DMS79 (cell line): ENCODE data around the gene SGIP1.
A peak's percentile ranks its signal among the peaks of the same experiment; 100 is the strongest.

Experiments
- DNase-seq: peaks from one replicate; lab custom pipeline; 2025; lab: John Stamatoyannopoulos, UW

Gene SGIP1

DNA sequence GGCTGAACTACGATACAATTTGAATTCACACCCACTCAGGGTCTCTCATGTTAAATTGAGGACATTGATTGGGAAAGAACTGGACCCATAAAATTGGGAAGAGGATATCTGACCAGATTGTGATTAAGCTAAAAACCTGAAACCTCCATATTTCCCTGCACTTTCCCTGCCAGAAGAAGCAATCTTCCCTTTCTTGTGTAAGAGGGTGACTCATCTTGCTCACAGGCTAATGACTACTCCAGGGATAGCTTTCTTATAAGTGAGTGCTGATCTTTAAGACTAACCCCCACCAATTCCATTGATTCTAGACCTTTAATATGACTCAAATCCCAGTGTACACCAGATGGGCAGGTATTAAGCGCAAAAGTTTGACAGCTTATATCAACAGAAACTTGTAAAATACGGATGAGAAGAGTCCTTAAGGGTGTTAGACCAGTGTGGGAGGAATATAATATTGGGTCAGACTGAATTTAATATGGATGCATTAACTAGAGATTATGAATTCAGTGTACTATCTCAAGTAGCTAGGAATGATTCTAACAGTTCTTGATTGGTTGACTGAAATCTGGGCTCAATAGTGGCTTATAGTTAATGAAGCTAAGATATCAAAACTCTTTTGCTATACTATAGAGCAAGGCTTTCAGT is 12.1 kb upstream of the SGIP1 start:
- no peak for DNase-seq

- DNase-seq, result no peak
Observed at GRCh38 chr1:66523562-66523961, 10.4 kb upstream of the SGIP1 start.

DNA sequence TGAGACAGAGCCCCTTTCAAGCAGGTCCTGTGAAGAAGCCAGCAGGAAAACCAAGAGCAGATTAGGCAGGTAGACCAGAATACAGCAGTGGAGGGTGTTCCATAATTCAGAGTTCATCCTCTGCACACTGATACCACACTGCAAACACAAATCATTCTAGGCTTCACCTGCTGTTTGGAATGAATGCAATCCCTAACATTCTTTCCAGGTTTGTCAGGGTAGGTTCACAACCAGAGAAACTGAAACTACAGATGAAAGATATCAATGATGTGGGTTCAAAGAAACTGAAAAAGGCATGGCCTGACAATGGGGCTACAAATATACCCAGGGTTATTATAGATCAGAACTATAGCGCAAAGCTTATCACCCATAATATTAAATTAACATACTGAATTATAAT is 8.9 kb upstream of the SGIP1 start:
- no peak for DNase-seq

DNA sequence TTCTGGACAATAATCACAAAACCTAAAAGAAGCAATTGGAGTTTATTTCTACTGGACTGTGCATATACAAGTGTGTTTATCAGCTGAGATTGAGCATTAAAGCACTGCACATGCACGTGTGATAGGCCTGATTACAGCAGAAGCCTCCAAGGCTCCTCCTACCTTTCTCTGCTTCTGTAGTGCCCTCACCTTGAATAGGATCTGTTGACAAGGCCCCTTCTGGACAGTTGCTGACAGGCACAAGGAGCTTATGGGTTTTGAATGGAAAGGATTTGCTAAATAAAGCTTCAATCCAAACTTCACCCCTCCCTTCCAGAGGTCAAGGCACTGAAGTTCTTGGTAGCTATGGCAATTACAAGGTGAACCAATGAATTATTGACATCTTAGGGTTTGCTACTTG is 7.9 kb upstream of the SGIP1 start:
- DNase-seq, result no peak

DNA sequence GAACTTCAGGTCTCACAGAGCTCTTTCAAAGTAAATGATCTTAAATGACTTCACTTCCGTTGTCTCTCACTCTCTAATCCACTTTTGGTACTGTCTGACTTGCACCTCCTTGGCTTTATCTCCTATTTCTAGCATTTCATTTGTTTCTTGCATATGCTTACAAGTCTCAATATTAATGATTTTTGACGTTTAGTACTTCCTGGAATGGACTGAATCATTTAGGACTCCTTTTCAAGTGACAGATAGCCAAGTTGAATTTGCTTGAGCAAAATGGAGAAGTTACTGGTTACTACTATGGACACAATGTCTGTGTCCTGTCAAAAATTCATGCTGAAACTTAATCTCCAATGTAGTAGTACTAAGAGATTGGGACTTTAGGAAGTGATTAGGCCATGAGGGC is 7.0 kb upstream of the SGIP1 start:
- DNase-seq, result no peak

DNA sequence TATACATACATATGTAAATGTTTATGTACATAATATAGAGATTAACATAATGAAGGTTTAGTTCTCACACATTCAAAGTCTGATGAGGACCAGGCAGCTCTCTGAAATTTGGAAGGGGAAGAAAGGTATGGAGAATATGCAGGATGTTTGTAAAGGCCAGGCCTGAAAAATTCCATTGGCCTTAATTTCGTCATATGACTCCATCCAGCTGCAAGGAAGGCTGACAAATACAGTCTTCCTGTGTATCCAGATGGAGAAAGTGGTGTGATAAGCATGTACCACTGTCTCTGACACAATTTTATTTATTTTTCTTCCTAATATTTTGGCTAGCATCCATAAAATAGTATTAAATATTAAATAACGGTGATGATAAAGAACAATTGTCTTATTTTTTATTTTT is 6.3 kb upstream of the SGIP1 start:
- no peak for DNase-seq

GRCh38 chr1:66528580-66528979 is 5.4 kb upstream of the SGIP1 start:
- no peak for DNase-seq

DNA sequence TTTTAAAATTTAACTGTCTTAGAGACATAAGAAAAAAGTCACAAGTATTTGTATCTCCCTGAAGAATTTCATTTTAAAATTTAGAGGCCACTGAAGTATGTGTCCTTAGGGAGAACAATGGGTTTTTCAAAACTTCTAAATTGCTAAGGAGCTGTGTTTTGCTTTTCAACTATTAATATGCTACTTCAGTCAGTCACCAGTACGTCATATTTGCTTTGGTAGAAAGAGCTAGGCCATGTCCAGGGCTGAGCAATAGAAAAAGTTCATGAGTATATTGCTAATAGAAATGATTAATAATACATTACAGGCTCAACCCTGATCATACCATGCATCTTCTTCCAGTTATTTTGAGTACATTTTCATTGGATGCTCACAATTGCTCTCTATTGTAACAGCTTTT is 1.7 kb upstream of the SGIP1 start:
- DNase-seq, result no peak

GRCh38 chr1:66532798-66533783 is 862 bp upstream of the SGIP1 start:
- peak; percentile 69 for DNase-seq

DNA sequence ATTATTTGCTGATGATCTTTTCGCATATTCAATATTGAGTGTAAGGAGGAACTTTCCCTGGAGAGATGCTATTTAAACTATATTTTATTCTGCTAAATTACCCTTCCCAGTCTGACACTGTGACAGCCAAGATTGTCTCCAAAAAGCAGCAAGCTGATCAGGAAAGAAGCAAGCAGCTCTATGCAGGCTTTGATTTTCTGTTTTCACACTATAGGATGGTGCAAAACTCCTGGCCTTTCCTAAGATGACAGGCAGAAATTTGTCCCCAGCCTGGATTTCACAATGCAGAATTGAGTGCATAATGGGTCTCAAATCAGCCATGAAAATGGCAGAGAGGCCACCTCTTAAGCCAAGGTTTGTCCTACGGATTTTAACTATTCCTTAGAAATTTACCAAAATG is 1.1 kb downstream of the SGIP1 start:
- no peak for DNase-seq

- no peak for DNase-seq
Observed at GRCh38 chr1:66535853-66536252, 1.9 kb downstream of the SGIP1 start.

DNA sequence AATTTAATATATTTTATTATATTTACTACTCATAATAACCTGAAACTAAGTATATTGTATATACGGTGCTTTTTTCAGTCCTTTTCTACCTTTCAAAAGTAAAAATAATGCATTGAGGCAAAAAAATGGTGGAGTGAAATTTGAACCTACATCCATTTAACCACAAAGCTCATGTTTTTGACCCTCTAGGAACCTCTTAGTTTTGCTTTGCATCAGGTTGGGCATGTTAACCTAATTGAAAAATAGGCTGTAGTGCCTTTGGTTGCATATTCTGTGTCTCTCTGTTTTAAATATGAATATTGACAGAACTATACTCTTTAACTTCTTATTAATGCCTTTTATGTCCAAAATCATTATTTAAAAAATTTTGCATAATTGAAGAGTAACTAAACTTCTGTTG is 3.8 kb downstream of the SGIP1 start:
- no peak for DNase-seq

- DNase-seq, result no peak
Observed at GRCh38 chr1:66539491-66539890, 5.5 kb downstream of the SGIP1 start.

DNA sequence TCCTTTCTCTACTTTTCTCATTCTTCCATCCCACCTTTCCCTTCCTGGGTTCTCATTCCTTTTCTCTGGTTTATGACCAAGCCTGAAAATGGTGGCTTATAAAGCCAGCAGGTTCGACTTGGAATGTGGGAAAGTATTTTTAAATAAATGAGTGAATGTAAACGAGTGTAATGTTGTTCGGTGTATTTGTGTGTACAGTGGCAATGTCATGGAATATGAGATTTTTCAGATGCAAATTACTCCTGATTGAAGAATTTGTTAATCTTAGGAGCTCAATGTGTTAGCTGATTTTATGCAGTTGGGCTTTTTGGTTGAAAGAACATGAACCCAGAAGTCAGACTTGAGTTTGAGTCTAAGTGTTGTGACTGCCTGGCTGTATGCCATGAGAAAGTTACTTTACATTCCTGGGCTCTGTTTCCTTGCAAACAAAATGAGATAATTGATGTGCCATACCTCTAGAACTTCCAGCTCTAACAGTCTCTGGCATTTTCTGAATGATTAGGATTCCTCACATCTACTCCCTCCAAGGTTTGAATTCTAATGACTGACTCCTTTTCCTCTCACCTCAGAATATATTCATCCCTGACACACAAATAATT is 6.6 kb downstream of the SGIP1 start:
- no peak for DNase-seq

DNA sequence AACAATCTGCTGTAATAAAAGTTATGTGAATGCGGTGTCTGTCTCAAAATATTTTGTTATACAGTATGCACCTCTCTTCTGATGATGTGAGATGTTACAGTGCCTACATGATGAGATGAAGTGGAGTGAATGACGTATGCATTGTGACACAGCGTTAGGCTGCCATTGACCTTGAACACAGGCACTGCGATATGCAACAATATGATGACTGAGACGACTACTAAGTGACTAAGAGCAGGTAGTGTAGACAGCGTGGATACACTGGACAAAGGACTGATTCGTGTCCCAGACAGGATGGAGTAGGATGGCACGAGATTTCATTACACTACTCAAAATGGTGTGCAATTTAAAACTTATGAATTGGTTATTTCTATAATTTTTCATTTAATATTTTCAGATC is 8.4 kb downstream of the SGIP1 start:
- DNase-seq, result peak; percentile 45

DNA sequence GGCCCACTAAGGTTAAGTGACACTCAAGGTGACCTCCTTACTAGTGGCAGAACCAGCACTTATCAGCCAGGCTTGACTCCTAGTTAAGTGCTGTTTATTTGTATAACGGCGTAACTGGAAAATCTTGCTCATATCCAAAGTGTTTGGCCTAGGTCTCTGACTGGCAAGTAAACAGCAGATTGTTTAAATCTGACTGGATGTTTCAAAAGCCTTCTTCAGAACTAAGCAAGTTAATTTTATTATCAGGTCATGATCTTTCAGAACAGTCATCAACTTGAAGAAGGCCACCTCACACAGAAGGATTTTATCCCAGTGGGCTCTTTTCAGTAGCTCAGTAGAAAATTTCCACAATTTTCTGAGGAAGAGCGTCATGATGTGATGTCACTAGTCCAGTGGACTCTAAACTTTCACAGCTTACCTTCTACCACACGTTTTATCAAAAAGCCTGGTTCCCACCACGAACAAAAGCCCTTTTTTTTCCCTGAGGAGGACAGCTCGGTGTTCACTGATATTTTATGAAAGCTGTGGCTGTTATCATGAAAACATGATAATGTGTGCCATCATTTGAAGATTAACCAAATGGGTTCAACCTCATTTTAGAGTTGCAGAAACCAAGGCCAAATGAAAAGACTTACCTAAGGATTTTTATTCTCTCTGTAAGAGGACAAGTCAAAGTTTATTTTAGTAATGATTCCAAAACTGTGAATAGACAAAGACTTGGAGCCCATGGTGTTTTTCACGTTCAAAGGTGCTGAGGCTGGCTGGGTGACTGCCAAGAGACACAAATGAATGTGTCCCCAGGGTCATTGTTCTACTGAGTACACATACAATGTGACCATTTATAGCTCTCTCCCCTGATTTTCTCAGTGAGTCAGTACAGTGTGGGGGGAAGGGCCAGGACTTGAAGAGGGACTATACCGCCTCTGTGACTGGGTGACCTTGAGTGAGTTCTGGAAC is 9.1 kb downstream of the SGIP1 start:
- peak; percentile 77 for DNase-seq

DNA sequence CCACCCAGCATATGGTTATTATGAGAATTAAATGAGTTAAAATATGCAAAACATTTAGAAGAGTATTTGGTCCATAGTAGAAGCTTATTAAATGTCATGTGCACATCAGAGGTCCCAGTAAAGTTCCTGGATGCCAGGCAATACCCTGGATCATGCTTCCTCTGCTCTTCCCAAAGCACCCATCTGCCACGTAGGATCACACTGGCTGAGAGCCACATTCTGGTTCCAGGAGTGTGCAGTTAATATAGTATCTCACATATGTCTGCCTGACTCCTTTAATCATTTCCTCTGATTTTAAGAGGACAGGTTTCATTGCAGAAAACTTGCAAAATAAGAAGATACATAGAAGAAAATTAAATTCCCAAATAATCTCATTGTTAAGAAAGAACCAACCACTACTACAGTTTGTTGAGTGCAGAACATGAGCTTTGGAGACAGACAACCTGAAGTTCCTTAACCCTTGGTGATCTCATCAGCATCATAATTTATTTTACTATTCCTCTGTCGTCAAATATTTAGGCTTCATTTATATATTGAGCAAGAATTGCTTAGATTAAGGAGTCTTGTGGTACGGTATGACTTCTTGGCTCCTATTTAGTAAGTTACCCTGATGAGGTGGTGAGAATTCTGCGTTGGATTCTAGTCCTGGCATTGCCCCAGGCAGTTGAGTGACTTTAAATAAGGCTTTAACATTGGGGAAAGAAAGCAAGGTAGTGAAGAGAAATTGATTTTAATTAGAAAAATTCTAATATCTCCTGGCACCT is 12.3 kb downstream of the SGIP1 start:
- DNase-seq, result no peak

GRCh38 chr1:66549017-66549416 is 15.1 kb downstream of the SGIP1 start:
- no peak for DNase-seq

GRCh38 chr1:66550243-66550642 is 16.3 kb downstream of the SGIP1 start:
- DNase-seq, result no peak

GRCh38 chr1:66552287-66552686 is 18.3 kb downstream of the SGIP1 start:
- DNase-seq, result no peak

DNA sequence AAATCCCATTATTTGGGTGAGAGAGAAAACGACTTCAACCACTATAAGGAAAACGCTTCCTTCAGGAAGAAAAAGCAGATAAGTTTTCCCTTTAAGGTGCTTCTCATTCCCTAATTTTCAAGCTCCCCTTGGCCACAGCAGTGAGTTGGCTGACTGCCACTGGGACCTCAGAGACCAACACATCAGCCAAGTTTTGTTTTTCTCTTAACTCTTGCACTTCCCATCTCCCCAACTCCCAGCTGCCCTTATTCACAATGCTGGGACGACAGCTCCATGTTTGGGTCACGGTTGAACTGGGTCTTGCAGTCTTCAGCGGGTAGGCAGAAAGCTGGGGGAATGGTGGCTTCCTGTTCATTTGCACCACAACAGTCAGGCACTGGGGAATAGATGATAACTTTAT is 18.9 kb downstream of the SGIP1 start:
- DNase-seq, result no peak
